K562 (cell line): Measurements from ENCODE around the gene CUL3. TPM values are rescaled to one million over a fixed set of nuclear protein-coding genes. Genes with fewer than 3 reads are reported as not detected.

Source experiments
- ATAC-seq: fragments of 200-7000 bp; cut with Tn5 transposase; 3 replicates; pipeline ENCODE4 v1.9.1; 2020; ENCODE audit warnings: moderate library complexity
- BruUV-seq: library from RNA; stranded (reverse); fragments of 400-500 nt; replicated peaks from 2 replicates; lab custom pipeline; 2021; lab: Mats Ljungman, UMichigan
- CTCF ChIA-PET: fragments of 300-600 bp; formaldehyde crosslinking; extraction: SDS; loops from one replicate; lab custom pipeline; 2021; ENCODE audit warnings: low intra/inter-chr PET ratio; lab: Yijun Ruan, JAX
- POLR2A ChIA-PET: fragments of 300-600, 350-650 bp; sonication (Branson Sonifier 250); formaldehyde crosslinking; extraction: SDS; loops from one replicate; lab custom pipeline; 2021; ENCODE audit warnings: antibody characterized with exemption, inconsistent platforms; lab: Yijun Ruan, JAX
- DNase-seq, 4 experiments: peaks; one replicate each; pipeline versions ENCODE4 v3.0.0 to v3.0.0-alpha.2; 2011 to 2018; ENCODE audit warnings: low spot score in 3 of 4, mixed read lengths in 3 of 4; ENCODE audit errors: extremely low read depth in 1 of 4
- FAIRE-seq: peaks from 2 replicates; lab custom pipeline; 2011; peaks lifted over from hg19 to GRCh38; lab: Jason Lieb, UNC
- H2AFZ ChIP-seq: 2 replicates; pipeline ENCODE4 v1.6.0; 2011; ENCODE audit warnings: low read depth, low read length, control low read depth, inconsistent platforms
- H3K27ac ChIP-seq: fragments of 200-600 bp; 3 replicates; pipeline ENCODE4 v1.8.0; 2011; ENCODE audit warnings: low read depth, mild to moderate bottlenecking, control low read depth, inconsistent platforms, low read length, moderate library complexity, mixed read lengths; ENCODE audit errors: extremely low read depth
- H3K27me3 ChIP-seq, 2 experiments: fragments of 300-600 bp in 1 of 2; 2 replicates in 1 of 2; 3 replicates in 1 of 2; pipeline versions ENCODE4 v1.6.0 to v1.8.0; 2011; ENCODE audit warnings: inconsistent platforms in 2 of 2, low read length in 2 of 2, mild to moderate bottlenecking in 1 of 2, mixed read lengths in 1 of 2, moderate library complexity in 1 of 2; ENCODE audit not compliant: control insufficient read depth in 2 of 2, insufficient read depth in 2 of 2
- H3K36me3 ChIP-seq: fragments of 300-600 bp; 3 replicates; pipeline ENCODE4 v1.8.0; 2011; ENCODE audit warnings: mild to moderate bottlenecking, low read length, inconsistent platforms; ENCODE audit not compliant: control insufficient read depth, insufficient read depth
- H3K4me1 ChIP-seq, 2 experiments: fragments of 200-600 bp in 1 of 2; replicated peaks in 1 of 2; 2 replicates in 1 of 2; 3 replicates in 1 of 2; pipeline versions ENCODE4 v1.5.1 to v1.8.0; 2011; ENCODE audit warnings: inconsistent platforms in 2 of 2, low read length in 2 of 2, mild to moderate bottlenecking in 1 of 2, mixed read lengths in 1 of 2, moderate library complexity in 1 of 2; ENCODE audit not compliant: control insufficient read depth in 2 of 2, insufficient read depth in 2 of 2
- H3K4me2 ChIP-seq: 2 replicates; pipeline ENCODE4 v1.6.1; 2011; ENCODE audit warnings: low read length, control low read depth, inconsistent platforms, mixed read lengths; ENCODE audit not compliant: insufficient read depth
- H3K4me3 ChIP-seq: fragments of 200-600 bp; sonication (generic), shearing (Covaris generic); 2 replicates; pipeline ENCODE4 v1.5.1; 2016; ENCODE audit warnings: control low read depth, inconsistent platforms
- H3K79me2 ChIP-seq: fragments of 200-600 bp; 3 replicates; pipeline ENCODE4 v1.8.0; 2011; ENCODE audit warnings: low read length, inconsistent platforms; ENCODE audit not compliant: control insufficient read depth, insufficient read depth
- H3K9ac ChIP-seq, 2 experiments: 2 replicates each; pipeline versions ENCODE4 v1.6.0 to v1.6.1; 2011; ENCODE audit warnings: low read depth in 2 of 2, low read length in 2 of 2, control low read depth in 1 of 2, inconsistent platforms in 1 of 2, mild to moderate bottlenecking in 1 of 2, mixed read lengths in 1 of 2; ENCODE audit not compliant: insufficient read depth in 1 of 2
- H3K9me1 ChIP-seq: one replicate; pipeline ENCODE4 v1.6.0; 2011; ENCODE audit warnings: inconsistent platforms, mild to moderate bottlenecking, low read length, moderate library complexity; ENCODE audit not compliant: control insufficient read depth, insufficient read depth
- H3K9me3 ChIP-seq: replicated peaks from 2 replicates; pipeline ENCODE4 v1.5.1; 2011; ENCODE audit warnings: low read depth, low read length, inconsistent platforms; ENCODE audit not compliant: control insufficient read depth, insufficient read depth
- H4K20me1 ChIP-seq: replicated peaks from 2 replicates; pipeline ENCODE4 v1.6.1; 2011; ENCODE audit warnings: low read length, inconsistent platforms, mixed read lengths; ENCODE audit not compliant: control insufficient read depth, insufficient read depth
- BDP1 ChIP-seq: IDR thresholded peaks from 3 replicates; pipeline ENCODE4 v1.6.1; 2011; ENCODE audit not compliant: insufficient read length, insufficient read depth
- DEAF1 ChIP-seq: fragments of 450-650 bp; formaldehyde crosslinking; IDR thresholded peaks from 2 replicates; pipeline ENCODE4 v1.4.0; 2020; ENCODE audit warnings: mild to moderate bottlenecking, moderate library complexity
- NRF1 ChIP-seq, 2 experiments: fragments of 450-650 bp; IDR thresholded peaks in 1 of 2; conservative IDR thresholded peaks in 1 of 2; 2 replicates each; pipeline ENCODE4 v1.6.1; 2014; ENCODE audit warnings: mild to moderate bottlenecking in 2 of 2
- SMAD1 ChIP-seq: fragments of 150-350 bp; IDR thresholded peaks from 2 replicates; pipeline ENCODE4 v1.6.1; 2014; ENCODE audit warnings: low read length, low read depth; ENCODE audit not compliant: partially characterized antibody
- SNRNP70 ChIP-seq: fragments of 200-400 bp; formaldehyde crosslinking; optimal IDR thresholded peaks from 2 replicates; pipeline ENCODE3; 2017; ENCODE audit warnings: low read depth, low read length
- SREBF1 ChIP-seq: fragments of 150-350 bp; IDR thresholded peaks from 2 replicates; pipeline ENCODE4 v1.6.1; 2014; ENCODE audit warnings: antibody characterized with exemption, low read depth, low read length, borderline replicate concordance
- ZNF696 ChIP-seq: fragments of 250-450 bp; sonication (Bioruptor Pico); conservative IDR thresholded peaks from 2 replicates; pipeline ENCODE4 v1.4.0; 2020; ENCODE audit warnings: mild to moderate bottlenecking, moderate library complexity
- WGBS: fragments of 100-300 bp; shearing (Covaris generic); methylation state at CpG from one replicate; pipeline ENCODE4 v1.1.6; 2016; ENCODE audit warnings: low coverage, mixed read lengths; ENCODE audit not compliant: insufficient coverage; ENCODE audit errors: missing lambda C conversion rate; 5-methylcytosine and 5-hydroxymethylcytosine counted together
- in situ Hi-C: fragments of 300-500 bp; cut with MboI; formaldehyde crosslinking; loops from 4 replicates; pipeline ENCODE4 v1.15.0; 2018; ENCODE audit warnings: inconsistent platforms, mixed read lengths
- intact Hi-C: fragments of 100-400 bp; cut with micrococcal nuclease; formaldehyde crosslinking; loops from 2 replicates; pipeline ENCODE4 v1.14.2; 2022
- polyA plus RNA-seq, 8 experiments: library from polyadenylated mRNA; depleted of rRNA in 4 of 8; stranded (reverse) in 5 of 8; unstranded in 3 of 8; fragments of >200 nt; fragmentation: Nextera tagmentation in 2 of 8; fragmentation: Illumina TruSeq in 1 of 8; extraction: Ambion mirVana in 2 of 8; extraction: Trizol in 1 of 8; gene quantifications; 2 replicates each; pipeline versions ENCODE4 v1.2.1 to v1.2.3, GENCODE V29; 2011 to 2014; ENCODE audit warnings: inconsistent platforms in 1 of 8, missing spikeins in 1 of 8
- total RNA-seq, 7 experiments: library from RNA; depleted of rRNA in 6 of 7; stranded (reverse); fragments of >200 nt in 6 of 7; fragmentation: Illumina TruSeq in 2 of 7; extraction: Trizol in 2 of 7; gene quantifications; 2 replicates each; pipeline versions ENCODE4 v1.2.1 to v1.2.3, GENCODE V29; 2011 to 2021; ENCODE audit warnings: low replicate concordance in 1 of 7

Gene CUL3
- total and polyA plus RNA-seq, 9 of the 15 experiments (the other 6 are each of a cell fraction or from before 2014, with no cell fraction given): 31.5 to 71.9 (median 56.4) TPM

- TF ChIP-seq BDP1 (no peak), NRF1 (conservative IDR thresholded peaks at IDR 0.05 in 1 of 2, IDR thresholded peaks at IDR 0.05 in 1 of 2) (no peak), SMAD1 (no peak)
Observed at GRCh38 chr2:224438726-224439125, 146.4 kb downstream of the CUL3 start (continued).

- H3K9me3 ChIP-seq: no peaks in the 10 kb centered on the region
- no peak overlapping the region for H2AFZ ChIP-seq
- H3K36me3 ChIP-seq: no peaks in the 10 kb centered on the region
- no peaks in the 10 kb centered on the region; a peak in 1 of 5 replicates for H3K4me1 ChIP-seq
- FAIRE-seq (no peak), DNase-seq (no peak), ATAC-seq (peak; percentile 42; the same call in 2 of the 3 replicates)
- H3K9ac ChIP-seq: no peak overlapping the region
- no peak overlapping the region for H3K4me3 ChIP-seq
- WGBS: no CpG with 5 or more reads among the region's 1 CpG
- BruUV-seq: no TSS peak
- ChIA-PET CTCF (no interaction called here), POLR2A (no interaction called here)
- intact Hi-C loops: no loop called here
- in situ Hi-C loops: no loop called here
- H3K9me1 ChIP-seq: no peaks in the 10 kb centered on the region
- H3K27ac ChIP-seq: no peak overlapping the region
- TF ChIP-seq ZNF696 (CRISPR knock-in tag): no peak
- TF ChIP-seq SNRNP70: no peak
- TF ChIP-seq SREBF1: no peak
- no peak for TF ChIP-seq DEAF1 (CRISPR knock-in tag)
- no peak overlapping the region for H3K4me2 ChIP-seq
- no peaks in the 10 kb centered on the region for H3K79me2 ChIP-seq
- no peaks in the 10 kb centered on the region for H4K20me1 ChIP-seq
- no peaks in the 10 kb centered on the region for H3K27me3 ChIP-seq
Observed at GRCh38 chr2:224436634-224437033, 148.5 kb downstream of the CUL3 start.
